HEK293 (cell line): Measurements from ENCODE around the gene SLC25A39.

Experiments used
- CTCF ChIP-seq: fragments of 450-650 bp; formaldehyde crosslinking; IDR thresholded peaks from 2 replicates; pipeline ENCODE4 v1.5.1; 2016; ENCODE audit warnings: missing biosample characterization, missing genetic modification characterization
- ZNF174 ChIP-seq: fragments of 450-650 bp; formaldehyde crosslinking; IDR thresholded peaks from 2 replicates; pipeline ENCODE4 v1.5.0; 2017; ENCODE audit warnings: missing biosample characterization, mild to moderate bottlenecking, missing genetic modification characterization
- ZNF366 ChIP-seq: fragments of 450-650 bp; formaldehyde crosslinking; conservative IDR thresholded peaks from 2 replicates; pipeline ENCODE4 v1.5.1; 2016; ENCODE audit warnings: missing biosample characterization, missing genetic modification characterization
- ZNF580 ChIP-seq: fragments of 450-650 bp; formaldehyde crosslinking; IDR thresholded peaks from 2 replicates; pipeline ENCODE4 v1.5.1; 2016; ENCODE audit warnings: missing biosample characterization, missing genetic modification characterization
- ZNF600 ChIP-seq: fragments of 450-650 bp; formaldehyde crosslinking; IDR thresholded peaks from 2 replicates; pipeline ENCODE4 v1.5.1; 2016; ENCODE audit warnings: missing biosample characterization, missing genetic modification characterization
- TF ChIP-seq, protein P1 (sequence below): fragments of 450-650 bp; formaldehyde crosslinking; IDR thresholded peaks from 2 replicates; pipeline ENCODE4 v1.5.1; 2016; ENCODE audit warnings: missing biosample characterization, missing genetic modification characterization
- TF ChIP-seq, protein P2 (sequence below): fragments of 450-650 bp; formaldehyde crosslinking; IDR thresholded peaks from 2 replicates; pipeline ENCODE4 v1.5.1; 2016; ENCODE audit warnings: missing biosample characterization, missing genetic modification characterization

- TF ChIP-seq CTCF (tag by site-specific recombination) (no peak), ZNF366 (tag by site-specific recombination) (no peak), ZNF600 (tag by site-specific recombination) (no peak), ZNF580 (tag by site-specific recombination) (no peak), ZNF174 (no peak)
- TF ChIP-seq, protein P1, sequence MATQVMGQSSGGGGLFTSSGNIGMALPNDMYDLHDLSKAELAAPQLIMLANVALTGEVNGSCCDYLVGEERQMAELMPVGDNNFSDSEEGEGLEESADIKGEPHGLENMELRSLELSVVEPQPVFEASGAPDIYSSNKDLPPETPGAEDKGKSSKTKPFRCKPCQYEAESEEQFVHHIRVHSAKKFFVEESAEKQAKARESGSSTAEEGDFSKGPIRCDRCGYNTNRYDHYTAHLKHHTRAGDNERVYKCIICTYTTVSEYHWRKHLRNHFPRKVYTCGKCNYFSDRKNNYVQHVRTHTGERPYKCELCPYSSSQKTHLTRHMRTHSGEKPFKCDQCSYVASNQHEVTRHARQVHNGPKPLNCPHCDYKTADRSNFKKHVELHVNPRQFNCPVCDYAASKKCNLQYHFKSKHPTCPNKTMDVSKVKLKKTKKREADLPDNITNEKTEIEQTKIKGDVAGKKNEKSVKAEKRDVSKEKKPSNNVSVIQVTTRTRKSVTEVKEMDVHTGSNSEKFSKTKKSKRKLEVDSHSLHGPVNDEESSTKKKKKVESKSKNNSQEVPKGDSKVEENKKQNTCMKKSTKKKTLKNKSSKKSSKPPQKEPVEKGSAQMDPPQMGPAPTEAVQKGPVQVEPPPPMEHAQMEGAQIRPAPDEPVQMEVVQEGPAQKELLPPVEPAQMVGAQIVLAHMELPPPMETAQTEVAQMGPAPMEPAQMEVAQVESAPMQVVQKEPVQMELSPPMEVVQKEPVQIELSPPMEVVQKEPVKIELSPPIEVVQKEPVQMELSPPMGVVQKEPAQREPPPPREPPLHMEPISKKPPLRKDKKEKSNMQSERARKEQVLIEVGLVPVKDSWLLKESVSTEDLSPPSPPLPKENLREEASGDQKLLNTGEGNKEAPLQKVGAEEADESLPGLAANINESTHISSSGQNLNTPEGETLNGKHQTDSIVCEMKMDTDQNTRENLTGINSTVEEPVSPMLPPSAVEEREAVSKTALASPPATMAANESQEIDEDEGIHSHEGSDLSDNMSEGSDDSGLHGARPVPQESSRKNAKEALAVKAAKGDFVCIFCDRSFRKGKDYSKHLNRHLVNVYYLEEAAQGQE (tag by site-specific recombination) = no peak
- TF ChIP-seq, protein P2, sequence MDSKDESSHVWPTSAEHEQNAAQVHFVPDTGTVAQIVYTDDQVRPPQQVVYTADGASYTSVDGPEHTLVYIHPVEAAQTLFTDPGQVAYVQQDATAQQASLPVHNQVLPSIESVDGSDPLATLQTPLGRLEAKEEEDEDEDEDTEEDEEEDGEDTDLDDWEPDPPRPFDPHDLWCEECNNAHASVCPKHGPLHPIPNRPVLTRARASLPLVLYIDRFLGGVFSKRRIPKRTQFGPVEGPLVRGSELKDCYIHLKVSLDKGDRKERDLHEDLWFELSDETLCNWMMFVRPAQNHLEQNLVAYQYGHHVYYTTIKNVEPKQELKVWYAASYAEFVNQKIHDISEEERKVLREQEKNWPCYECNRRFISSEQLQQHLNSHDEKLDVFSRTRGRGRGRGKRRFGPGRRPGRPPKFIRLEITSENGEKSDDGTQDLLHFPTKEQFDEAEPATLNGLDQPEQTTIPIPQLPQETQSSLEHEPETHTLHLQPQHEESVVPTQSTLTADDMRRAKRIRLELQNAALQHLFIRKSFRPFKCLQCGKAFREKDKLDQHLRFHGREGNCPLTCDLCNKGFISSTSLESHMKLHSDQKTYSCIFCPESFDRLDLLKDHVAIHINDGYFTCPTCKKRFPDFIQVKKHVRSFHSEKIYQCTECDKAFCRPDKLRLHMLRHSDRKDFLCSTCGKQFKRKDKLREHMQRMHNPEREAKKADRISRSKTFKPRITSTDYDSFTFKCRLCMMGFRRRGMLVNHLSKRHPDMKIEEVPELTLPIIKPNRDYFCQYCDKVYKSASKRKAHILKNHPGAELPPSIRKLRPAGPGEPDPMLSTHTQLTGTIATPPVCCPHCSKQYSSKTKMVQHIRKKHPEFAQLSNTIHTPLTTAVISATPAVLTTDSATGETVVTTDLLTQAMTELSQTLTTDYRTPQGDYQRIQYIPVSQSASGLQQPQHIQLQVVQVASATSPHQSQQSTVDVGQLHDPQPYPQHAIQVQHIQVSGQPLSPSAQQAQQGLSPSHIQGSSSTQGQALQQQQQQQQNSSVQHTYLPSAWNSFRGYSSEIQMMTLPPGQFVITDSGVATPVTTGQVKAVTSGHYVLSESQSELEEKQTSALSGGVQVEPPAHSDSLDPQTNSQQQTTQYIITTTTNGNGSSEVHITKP (tag by site-specific recombination) = no peak
Observed at GRCh38 chr17:44314031-44314430, 10.6 kb downstream of the SLC25A39 start.
